Measurements from ENCODE around the gene LMAN1L. TPM values are rescaled to one million over a fixed set of nuclear protein-coding genes. Genes with fewer than 3 reads are reported as not detected.

LMAN1L gene
- total RNA-seq, 2 donors from 2014 or later, result not detected

DNA sequence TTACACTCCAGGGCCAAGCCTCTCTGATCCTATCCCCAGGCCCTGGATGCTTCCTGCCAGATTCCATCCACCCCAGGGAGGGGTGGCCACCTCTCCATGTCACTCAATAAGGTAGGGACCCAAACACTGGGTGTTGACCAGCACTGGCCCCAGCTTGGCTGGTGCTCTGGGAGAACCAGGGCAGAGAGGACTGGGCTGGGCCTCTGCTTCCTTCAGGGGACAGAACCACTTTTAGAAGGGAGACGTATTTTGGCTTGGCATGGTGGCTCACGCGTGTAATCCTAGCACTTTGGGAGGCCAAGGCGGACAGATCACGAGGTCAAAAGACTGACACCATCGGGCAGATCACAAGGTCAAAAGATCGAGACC, 9.1 kb downstream of the LMAN1L start:
- Histone ChIP-seq H3K27me3 (replicated peaks; ENCODE audit: insufficient read depth) (peaks cover 1% of the 10 kb centered on the region), H3K27ac (no peak overlapping the region), H3K36me3 (no peaks in the 10 kb centered on the region), H3K9me3 (no peaks in the 10 kb centered on the region), H3K4me3 (no peak overlapping the region), H3K4me1 (ENCODE audit: control insufficient read depth in 1 of 2, low read depth in 2 of 2) (no peaks in the 10 kb centered on the region)
- DNase-seq (ENCODE audit: low spot score) (no peak), ATAC-seq (ENCODE audit: insufficient number of reproducible peaks, low FRiP score, low read depth) (no peak)
- TF ChIP-seq, protein P1, sequence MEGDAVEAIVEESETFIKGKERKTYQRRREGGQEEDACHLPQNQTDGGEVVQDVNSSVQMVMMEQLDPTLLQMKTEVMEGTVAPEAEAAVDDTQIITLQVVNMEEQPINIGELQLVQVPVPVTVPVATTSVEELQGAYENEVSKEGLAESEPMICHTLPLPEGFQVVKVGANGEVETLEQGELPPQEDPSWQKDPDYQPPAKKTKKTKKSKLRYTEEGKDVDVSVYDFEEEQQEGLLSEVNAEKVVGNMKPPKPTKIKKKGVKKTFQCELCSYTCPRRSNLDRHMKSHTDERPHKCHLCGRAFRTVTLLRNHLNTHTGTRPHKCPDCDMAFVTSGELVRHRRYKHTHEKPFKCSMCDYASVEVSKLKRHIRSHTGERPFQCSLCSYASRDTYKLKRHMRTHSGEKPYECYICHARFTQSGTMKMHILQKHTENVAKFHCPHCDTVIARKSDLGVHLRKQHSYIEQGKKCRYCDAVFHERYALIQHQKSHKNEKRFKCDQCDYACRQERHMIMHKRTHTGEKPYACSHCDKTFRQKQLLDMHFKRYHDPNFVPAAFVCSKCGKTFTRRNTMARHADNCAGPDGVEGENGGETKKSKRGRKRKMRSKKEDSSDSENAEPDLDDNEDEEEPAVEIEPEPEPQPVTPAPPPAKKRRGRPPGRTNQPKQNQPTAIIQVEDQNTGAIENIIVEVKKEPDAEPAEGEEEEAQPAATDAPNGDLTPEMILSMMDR (IDR thresholded peaks at IDR 0.05), result no peak

DNA sequence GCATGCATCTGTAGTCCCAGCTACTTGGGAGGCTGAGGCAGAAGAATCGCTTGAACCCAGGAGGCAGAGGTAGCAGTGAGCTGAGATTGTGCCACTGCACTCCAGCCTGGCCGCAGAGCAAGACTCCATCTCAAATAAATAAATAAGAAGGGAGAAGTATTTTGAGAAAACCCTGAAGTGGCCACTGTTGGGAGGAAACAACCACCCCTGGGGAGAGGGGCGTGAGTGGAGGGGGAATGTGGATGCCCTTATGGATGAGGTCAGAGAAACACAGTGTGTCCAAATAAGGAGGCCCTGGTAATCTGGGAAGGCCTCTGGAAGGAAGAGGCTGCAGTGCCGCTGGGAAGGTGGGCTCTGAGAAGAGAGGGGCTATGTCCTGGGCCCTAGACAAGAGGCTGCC, 9.6 kb downstream of the LMAN1L start:
- TF ChIP-seq, protein P1 (IDR thresholded peaks at IDR 0.05), result no peak
- Histone ChIP-seq H3K9me3 (no peaks in the 10 kb centered on the region), H3K4me3 (no peak overlapping the region), H3K27me3 (replicated peaks; ENCODE audit: insufficient read depth) (peaks cover 6% of the 10 kb centered on the region), H3K4me1 (ENCODE audit: control insufficient read depth in 1 of 2, low read depth in 2 of 2) (no peaks in the 10 kb centered on the region), H3K27ac (no peak overlapping the region), H3K36me3 (no peaks in the 10 kb centered on the region)
- DNase-seq (ENCODE audit: low spot score) (no peak), ATAC-seq (ENCODE audit: insufficient number of reproducible peaks, low FRiP score, low read depth) (no peak)

GRCh38 chr15:74823324-74823723, 10.7 kb downstream of the LMAN1L start:
- ATAC-seq (ENCODE audit: insufficient number of reproducible peaks, low FRiP score, low read depth), result no peak
- Histone ChIP-seq H3K27me3 (replicated peaks; ENCODE audit: insufficient read depth) (peaks cover 6% of the 10 kb centered on the region), H3K4me1 (ENCODE audit: control insufficient read depth in 1 of 2, low read depth in 2 of 2) (no peaks in the 10 kb centered on the region), H3K4me3 (no peak overlapping the region), H3K9me3 (no peaks in the 10 kb centered on the region), H3K36me3 (no peaks in the 10 kb centered on the region), H3K27ac (no peak overlapping the region)
- TF ChIP-seq, protein P1 (IDR thresholded peaks at IDR 0.05), result no peak
- no peak for DNase-seq (ENCODE audit: low spot score)

GRCh38 chr15:74824976-74825375, 12.3 kb downstream of the LMAN1L start:
- no peak overlapping the region for H3K27ac ChIP-seq
- H3K4me3 ChIP-seq, result no peak overlapping the region
- H3K4me1 ChIP-seq (ENCODE audit: control insufficient read depth in 1 of 2, low read depth in 2 of 2), result no peaks in the 10 kb centered on the region
- H3K9me3 ChIP-seq, result no peaks in the 10 kb centered on the region
- peaks cover 6% of the 10 kb centered on the region for H3K27me3 ChIP-seq (replicated peaks; ENCODE audit: insufficient read depth)
- TF ChIP-seq, protein P1 (IDR thresholded peaks at IDR 0.05), result no peak
- ATAC-seq (ENCODE audit: insufficient number of reproducible peaks, low FRiP score, low read depth) (no peak), DNase-seq (ENCODE audit: low spot score) (no peak)
- no peaks in the 10 kb centered on the region for H3K36me3 ChIP-seq

GRCh38 chr15:74825866-74826265, 13.2 kb downstream of the LMAN1L start:
- ATAC-seq (ENCODE audit: insufficient number of reproducible peaks, low FRiP score, low read depth) (no peak), DNase-seq (ENCODE audit: low spot score) (no peak)
- no peak overlapping the region for H3K4me3 ChIP-seq

More at GRCh38 chr15:74825866-74826265, 13.2 kb downstream of the LMAN1L start:
- H3K4me1 ChIP-seq (ENCODE audit: control insufficient read depth in 1 of 2, low read depth in 2 of 2), result no peaks in the 10 kb centered on the region
- no peaks in the 10 kb centered on the region for H3K9me3 ChIP-seq
- H3K27ac ChIP-seq, result no peak overlapping the region
- no peaks in the 10 kb centered on the region for H3K36me3 ChIP-seq
- peaks cover 6% of the 10 kb centered on the region for H3K27me3 ChIP-seq (replicated peaks; ENCODE audit: insufficient read depth)
- TF ChIP-seq, protein P1 (IDR thresholded peaks at IDR 0.05), result no peak

All from thoracic aorta (tissue), 2 donors.